ENCODE results near the gene OXLD1.

The OXLD1 gene

DNA sequence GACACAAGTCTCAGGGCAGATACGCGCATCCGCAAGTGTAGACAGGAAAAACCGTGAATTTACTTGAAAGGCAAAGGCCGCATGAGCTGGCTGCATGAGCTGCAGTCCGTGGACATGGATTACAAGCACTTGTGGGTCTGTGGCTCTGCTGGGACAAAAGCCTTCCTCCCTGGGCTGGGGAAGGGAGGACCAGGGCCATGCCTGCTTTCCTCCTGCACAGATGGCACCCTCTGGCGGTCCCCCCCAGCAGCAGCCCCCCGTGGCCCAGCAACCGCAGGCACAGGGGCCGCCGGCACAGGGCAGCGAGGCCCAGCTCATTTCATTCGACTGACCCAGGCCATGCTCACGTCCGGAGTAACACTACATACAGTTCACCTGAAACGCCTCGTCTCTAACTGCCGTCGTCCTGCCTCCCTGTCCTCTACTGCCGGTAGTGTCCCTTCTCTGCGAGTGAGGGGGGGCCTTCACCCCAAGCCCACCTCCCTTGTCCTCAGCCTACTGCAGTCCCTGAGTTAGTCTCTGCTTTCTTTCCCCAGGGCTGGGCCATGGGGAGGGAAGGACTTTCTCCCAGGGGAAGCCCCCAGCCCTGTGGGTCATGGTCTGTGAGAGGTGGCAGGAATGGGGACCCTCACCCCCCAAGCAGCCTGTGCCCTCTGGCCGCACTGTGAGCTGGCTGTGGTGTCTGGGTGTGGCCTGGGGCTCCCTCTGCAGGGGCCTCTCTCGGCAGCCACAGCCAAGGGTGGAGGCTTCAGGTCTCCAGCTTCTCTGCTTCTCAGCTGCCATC is 35.1 kb upstream of the OXLD1 start:
- peak; percentile 79 for DNase-seq

DNA sequence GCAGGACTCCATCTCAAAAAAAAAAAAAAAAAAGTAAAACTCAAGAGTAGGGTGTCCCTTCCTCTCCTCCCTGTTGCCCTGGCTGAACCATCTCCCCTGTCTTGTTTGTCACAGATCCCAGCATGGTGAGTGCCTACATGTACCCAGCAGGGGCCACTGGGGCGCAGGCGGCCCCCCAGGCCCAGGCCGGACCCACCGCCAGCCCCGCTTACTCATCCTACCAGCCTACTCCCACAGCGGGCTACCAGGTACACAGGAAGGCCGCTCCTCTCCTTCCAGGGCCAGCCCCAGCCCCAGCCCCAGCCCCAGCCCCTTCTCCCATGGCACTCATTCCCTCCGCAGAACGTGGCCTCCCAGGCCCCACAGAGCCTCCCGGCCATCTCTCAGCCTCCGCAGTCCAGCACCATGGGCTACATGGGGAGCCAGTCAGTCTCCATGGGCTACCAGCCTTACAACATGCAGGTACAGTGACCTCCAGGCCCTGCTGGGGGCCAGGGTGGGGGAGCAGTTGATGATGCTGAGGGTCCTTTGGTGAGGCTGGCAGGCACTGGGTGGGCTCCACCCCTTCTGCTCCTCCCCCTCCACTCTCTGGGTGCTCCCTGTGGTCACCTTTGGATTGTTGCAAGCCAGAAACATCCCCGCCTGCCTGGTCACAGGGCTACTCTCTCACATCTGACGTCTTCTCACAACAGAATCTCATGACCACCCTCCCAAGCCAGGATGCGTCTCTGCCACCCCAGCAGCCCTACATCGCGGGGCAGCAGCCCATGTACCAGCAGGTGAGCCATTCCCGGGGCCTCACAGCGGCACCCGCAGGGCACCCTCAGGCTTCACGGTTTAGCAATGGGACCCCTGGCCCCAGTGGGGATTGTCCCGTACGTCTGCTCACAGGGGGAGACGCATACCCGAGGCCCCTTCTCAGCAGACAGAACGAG is 34.2 kb upstream of the OXLD1 start:
- DNase-seq, result no peak

DNA sequence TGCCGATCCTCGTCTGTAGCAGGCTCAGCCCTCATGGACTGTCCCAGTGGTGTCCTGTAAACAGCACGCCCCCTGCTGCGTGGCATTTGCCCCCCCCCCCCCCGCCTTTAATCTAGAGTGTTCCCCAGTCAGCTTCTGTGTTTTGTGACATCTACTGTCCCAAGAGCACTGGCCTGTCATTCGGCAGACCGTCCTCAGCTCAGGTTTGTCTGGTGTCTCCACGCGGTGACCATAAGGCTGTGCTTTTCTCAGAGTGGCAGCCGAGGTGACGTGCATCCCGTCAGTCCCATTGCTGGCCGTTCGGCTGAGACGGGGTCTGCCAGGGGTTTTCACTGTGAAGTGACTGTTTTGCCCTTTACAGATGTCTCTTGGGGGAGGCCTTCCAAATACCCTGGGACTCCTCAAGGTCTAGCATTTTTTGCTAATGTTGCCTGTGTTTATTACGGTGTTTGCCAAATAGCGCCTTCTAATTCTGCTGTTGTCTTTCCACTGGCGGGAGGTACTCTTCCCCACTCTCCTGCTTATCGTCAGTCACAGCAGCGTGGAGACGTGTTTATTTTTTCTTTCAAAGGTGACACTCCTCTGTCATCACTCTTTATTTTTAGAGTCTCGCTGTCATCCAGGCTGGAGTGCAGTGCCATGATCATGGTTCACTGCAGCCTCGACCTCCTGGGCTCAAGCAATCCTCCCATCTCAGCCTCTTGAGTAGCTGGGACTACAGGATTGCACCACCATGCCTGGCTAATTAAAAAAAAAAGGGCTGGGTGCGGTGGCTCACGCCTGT is 31.0 kb upstream of the OXLD1 start:
- no peak for DNase-seq

DNA sequence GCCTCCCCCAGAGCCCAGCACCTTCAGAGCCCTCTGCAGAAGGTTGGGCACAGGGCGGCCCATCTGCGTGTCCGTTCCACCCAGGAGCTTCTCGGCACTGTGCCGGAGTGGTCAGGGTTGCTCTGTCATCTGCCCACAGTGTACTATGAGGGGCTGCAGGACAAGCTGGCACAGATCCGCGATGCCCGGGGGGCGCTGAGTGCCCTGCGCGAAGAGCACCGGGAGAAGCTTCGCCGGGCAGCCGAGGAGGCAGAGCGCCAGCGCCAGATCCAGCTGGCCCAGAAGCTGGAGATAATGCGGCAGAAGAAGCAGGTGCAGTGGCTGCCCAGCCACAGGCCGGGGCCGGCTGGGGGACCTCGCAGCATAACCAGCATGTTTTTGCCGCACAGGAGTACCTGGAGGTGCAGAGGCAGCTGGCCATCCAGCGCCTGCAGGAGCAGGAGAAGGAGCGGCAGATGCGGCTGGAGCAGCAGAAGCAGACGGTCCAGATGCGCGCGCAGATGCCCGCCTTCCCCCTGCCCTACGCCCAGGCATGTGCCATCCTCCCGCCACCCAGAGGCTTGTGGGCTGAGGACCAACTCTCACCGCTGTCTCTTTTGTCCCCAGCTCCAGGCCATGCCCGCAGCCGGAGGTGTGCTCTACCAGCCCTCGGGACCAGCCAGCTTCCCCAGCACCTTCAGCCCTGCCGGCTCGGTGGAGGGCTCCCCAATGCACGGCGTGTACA is 30.0 kb upstream of the OXLD1 start:
- DNase-seq, result no peak

DNA sequence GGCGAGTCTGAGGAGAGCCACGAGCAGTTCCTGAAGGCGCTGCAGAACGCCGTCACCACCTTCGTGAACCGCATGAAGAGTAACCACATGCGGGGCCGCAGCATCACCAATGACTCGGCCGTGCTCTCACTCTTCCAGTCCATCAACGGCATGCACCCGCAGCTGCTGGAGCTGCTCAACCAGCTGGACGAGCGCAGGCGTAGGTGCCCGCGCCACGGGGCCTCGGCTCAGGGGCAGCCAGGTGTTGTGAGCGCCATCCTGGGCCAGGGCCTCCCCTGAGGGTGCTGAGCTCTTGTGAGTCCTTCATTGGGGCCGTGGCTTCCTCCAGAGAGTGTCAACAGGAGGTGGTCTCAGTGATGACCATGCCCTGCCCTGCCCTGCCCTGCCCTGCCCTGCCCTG is 29.4 kb upstream of the OXLD1 start:
- DNase-seq, result no peak

DNA sequence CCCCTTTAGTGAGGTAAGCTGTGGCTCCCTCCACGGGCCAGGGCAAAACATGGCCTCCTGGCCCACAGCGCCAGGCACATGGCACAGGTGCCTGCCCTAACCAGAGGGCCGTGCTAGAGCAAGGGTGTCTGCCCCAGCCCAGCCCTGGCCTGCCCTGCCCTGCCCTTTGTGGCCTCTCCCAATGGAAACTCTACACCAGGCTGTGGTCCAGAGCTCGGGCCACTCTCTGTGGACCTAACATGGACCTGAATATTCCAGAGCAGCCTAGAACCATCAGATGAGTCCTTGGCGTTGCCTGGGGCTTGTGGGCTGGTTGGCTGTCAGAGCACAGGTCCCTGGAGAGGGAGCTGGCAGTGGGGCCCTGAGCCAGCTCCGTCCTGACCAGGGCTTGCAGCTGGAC is 28.8 kb upstream of the OXLD1 start:
- no peak for DNase-seq

DNA sequence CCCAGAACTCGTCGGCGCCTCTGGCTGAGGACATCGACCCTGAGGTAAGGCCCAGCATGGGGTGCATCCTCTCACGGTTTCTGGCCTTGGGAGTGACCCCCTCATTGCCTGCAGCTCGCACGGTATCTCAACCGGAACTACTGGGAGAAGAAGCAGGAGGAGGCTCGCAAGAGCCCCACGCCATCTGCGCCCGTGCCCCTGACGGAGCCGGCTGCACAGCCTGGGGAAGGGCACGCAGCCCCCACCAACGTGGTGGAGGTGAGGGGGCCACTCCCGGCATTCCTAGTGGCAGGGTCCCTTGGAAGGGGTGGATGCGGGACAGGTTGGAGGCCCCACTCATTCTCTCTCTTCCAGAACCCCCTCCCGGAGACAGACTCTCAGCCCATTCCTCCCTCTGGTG is 28.4 kb upstream of the OXLD1 start:
- DNase-seq, result no peak

DNA sequence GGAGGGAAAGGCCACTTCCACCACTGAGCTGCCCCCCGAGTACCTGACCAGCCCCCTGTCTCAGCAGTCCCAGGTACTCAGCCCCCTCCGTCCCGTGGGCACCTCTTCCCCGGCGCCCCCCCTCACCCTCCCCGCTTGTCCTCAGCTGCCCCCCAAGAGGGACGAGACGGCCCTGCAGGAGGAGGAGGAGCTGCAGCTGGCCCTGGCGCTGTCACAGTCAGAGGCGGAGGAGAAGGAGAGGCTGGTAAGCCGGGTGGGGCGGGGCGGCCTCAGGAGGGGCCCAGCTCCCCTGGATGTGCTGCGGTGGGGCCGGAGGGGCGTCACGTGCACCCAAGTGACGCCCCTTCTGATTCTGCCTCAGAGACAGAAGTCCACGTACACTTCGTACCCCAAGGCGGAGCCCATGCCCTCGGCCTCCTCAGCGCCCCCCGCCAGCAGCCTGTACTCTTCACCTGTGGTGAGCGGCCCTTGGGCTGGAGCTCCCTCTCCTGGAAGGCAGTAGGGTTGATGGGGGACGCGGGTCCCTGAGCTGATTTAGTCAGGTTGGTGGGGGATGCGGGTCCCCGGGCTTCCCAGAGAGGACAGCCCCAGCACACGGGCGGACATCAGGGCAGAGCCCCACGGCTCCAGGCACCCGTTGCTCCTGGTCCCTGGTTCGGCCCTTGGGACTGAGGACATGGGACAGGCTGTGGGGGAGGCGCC is 27.3 kb upstream of the OXLD1 start:
- peak; percentile 37 for DNase-seq

DNA sequence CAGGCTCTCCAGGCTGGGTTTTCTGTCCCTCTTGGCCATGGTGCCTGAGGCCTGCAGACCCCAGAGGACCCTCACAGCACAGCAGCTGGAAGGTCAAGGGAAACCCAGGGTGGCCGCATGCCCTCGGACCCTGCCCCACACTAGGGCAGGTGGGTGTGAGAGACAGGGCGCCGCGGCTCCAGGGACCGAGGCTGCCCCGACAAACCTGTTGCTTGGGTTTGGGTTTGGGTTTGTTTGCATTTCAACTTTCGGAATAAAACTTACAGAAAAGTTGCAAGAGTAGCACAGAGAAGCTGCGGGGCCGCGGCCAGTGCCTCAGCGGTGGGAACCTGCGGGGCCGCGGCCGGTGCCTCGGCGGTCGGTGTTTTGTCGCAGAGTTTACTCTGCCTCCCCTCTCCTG is 25.2 kb upstream of the OXLD1 start:
- no peak for DNase-seq

DNA sequence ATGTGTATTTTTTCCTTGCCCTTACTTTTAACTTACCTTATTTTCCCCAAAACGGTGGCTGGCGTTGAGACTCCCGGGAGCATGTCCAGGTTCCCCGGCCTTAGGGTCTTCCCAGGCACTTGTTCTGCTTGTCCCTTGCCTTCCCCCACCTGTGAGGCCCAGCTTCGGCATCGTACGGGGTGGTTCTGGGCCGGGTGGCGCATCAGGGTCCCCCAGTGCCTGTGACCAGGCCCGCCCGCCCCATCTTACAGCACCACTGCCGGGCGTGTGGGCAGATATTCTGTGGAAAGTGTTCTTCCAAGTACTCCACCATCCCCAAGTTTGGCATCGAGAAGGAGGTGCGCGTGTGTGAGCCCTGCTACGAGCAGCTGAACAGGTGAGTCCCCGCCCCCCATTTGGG is 24.8 kb upstream of the OXLD1 start:
- DNase-seq, result no peak

DNA sequence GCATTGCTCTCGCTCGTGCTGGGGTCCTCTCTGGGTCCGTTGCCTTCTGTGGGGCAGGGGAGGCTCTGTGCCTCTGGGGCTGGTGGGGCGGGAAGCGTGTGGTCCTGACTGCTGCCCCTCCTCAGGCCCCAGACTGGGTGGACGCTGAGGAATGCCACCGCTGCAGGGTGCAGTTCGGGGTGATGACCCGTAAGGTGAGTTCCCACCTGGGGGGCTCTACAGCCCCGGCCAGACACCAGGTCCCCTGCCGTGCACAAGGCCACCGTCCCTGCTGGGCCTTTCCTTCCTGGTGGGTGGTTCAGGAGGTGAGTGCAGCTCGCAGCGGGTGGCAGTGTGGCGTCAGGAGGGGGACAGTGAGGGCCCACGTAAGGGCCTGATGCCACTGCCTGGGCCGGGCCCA is 24.1 kb upstream of the OXLD1 start:
- DNase-seq, result no peak

DNA sequence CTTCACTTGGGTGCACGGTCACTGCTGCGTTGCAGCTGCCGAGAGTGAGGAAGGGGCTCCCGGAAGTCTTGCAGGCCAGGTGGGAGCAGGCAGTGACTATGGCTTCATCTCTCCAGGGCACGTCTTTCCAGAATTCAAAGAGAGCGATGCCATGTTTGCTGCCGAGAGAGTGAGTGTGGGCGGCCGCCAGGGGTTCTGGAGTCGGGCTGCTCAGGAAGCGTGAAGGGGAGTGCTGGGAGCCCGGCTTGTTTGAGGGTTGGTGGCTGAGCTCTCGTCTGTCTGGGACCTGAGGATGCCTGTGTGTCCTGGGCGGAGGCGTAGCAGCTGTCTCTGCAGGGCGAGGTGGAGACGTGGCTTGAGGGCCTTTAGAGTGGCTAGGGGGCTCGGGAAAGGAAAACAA is 23.7 kb upstream of the OXLD1 start:
- DNase-seq, result no peak

DNA sequence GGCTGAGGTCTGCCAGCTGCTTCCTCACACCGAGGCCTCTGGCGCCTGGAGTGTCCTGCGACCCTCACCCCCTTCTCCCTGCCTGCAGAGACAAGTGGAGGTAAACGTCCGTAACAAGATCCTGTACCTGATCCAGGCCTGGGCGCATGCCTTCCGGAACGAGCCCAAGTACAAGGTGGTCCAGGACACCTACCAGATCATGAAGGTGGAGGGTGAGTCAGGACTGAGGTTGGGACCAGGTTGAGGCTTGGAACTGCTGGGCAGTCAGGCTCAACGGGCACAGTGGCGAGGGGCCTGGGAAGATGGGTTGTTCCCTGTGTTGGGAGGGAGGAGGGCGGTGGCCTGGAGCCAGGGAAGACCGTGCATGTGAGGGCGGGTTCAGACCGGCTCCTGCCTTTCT is 22.2 kb upstream of the OXLD1 start:
- DNase-seq, result no peak

DNA sequence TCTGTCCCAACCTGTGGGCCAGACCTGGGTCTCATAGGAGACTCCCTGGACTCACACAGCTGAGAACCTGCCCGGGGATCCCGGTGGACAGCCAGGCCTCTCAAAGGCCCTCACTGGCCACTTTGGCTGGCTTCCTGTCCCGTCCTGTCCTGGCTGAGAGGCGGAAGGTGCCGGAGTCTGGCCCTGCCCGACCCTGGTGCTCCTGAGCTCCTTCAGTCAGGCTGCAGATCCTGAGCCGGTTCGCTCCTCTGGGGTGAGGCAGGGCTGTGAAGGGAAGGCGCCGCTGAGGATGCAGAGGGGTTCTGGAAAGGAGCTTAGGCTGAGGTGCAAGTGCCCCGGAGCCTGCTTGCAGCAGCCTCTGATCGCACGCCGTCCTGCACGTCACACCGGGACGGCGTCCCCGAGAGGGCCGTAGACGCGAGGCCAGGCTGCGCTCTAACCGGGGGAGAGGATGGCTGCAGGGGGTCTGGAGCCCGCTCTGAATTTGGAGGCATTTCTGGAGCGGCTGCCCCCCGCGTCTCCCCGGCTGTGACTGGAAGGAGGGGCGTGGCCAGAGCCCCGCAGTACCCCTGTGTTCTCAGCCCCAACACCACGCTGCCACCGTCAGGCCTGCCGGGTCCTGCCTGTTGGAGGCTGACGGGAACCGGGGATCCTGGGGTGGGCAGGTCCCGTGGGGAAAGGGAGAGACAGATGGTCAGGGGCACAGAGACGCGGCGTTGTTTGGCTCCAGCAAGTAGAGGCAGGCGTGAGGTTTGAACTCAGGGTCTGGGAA is 21.6 kb upstream of the OXLD1 start:
- DNase-seq, result no peak

DNA sequence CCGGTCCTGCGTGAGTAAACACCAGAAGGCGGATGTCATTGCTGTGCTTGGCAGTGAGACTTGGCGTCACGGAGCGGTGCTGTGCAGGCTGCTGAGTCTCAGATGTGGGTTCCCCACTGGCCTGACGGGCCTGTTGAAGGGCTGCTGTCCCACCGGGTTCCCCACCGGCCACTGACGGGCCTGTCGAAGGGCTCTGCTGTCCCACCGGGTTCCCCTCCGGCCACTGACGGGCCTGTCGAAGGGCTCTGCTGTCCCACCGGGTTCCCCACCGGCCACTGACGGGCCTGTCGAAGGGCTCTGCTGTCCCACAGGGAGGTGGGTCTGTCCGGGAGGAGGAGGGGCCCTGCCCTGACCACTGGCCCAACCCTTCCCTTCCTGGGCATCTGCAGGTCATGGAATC is 20.2 kb upstream of the OXLD1 start:
- no peak for DNase-seq

DNA sequence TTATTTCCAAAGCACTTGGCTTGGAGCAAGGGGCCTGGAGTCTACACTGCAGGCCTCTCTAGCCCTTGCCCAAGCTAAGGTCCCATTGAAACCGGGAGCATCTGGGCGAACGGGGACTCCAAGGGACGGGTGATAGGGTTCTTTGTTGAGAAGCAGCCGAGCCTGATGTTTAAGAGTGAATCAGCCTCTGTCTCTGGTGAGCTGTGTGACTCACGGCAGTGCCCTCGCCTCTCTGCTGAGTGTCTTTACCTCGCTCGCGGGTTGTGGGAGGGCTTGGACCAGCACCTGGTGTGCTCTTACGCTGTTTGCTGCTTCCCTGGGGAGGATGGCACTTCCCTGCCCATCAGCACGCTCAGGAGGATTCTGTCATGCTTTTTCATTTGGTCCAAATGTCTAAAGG is 18.7 kb upstream of the OXLD1 start:
- DNase-seq, result no peak

DNA sequence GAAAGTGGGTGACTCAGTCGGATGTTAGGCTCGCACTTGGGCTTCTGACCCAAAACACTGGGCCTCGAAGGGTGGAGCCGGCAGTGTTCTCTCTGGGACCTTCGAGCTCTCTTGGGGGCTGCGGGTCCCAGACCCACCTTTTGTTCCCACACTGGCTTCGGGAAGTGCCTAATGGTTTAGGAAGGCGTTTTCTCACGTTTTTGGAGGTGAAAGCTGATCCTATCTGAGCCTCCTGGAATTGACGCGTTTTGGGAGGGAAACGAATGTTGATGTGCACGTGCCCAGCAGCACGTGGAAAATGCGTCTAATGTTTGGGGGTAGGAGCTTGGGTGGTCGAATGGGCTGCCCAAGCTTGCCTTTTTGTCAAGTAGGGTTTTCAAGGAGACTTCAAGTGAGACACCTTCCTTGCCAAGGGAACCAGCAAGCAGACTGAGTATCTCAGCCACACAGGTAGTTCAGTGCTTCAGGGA is 18.1 kb upstream of the OXLD1 start:
- peak; percentile 51 for DNase-seq

DNA sequence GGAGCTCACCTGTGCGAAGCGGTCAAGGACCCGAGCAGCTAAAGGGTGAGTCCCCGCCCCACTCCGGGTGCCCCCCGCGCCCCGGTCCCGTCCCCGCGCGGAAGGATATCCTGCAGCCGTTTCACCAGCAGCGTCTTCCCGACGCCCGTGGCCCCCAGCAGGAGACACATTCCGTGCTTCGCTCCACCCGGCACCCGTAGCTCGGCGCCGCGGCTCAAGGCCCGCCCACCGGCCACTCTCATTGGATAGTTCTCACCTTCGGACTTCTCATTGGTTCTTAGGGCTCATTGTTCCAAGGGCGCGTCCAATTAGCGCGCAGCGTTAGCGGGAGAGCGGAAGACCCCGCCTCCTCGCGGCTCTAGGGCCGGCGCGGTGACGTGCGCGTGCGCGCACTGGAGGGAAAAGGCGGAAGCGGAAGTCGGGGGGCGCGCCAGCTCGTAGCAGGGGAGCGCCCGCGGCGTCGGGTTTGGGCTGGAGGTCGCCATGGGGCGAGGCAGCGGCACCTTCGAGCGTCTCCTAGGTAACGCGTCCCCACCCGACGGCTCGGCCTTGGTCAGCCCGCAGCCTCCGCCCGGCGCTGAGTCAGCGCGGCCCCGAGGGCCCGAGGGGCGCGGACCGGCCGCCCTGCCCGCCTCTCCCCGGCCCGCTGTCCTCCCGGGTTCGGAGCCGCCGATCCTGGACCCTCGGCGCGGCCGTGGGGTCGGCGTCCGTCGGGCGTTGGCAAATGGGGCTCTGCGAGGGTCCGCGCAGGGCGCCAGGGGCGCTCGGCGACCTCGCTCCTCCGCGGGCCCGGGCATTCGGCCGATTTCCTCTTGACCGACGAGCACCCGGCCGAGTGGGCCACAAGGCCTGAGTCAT is 17.4 kb upstream of the OXLD1 start, which contains the start of the genes ARL16 and HGS:
Gene ARL16, minus strand, starts transcription at position 214 of the 858 bp plus-strand sequence. Its CDS starts 44 bp downstream, at position 170.
Gene HGS, plus strand, starts transcription at position 428 of the 858 bp plus-strand sequence. Its CDS starts 56 bp downstream, at position 484.
- DNase-seq, result peak; percentile 99

DNA sequence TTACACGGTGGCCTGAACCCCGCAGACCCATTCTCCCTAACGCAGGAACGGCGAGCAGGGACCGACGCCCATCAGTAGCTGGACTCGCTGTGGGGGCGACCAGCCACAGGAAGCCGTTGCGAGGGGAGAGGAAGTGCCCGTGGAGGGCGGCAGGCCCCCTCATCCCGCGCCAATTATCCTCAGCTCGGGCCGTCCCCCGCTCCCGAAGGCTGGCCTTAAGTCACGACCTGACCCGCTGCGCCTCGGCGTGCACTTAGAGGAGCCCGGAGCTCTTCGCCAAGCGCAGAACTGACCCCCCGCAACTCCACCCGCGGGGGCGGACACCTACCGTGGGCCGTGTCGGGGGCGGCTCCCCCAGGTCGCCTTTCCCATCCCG is 16.8 kb upstream of the OXLD1 start:
- DNase-seq, result peak; percentile 55
